Measurements from ENCODE around the gene SPOUT1.

The SPOUT1 gene

GRCh38 chr9:128835246-128836210 lies 5.9 kb upstream of the SPOUT1 start:
- no peak for DNase-seq

- DNase-seq: no peak
These were observed 4.1 kb upstream of the SPOUT1 start for GRCh38 chr9:128833696-128834095.

DNA sequence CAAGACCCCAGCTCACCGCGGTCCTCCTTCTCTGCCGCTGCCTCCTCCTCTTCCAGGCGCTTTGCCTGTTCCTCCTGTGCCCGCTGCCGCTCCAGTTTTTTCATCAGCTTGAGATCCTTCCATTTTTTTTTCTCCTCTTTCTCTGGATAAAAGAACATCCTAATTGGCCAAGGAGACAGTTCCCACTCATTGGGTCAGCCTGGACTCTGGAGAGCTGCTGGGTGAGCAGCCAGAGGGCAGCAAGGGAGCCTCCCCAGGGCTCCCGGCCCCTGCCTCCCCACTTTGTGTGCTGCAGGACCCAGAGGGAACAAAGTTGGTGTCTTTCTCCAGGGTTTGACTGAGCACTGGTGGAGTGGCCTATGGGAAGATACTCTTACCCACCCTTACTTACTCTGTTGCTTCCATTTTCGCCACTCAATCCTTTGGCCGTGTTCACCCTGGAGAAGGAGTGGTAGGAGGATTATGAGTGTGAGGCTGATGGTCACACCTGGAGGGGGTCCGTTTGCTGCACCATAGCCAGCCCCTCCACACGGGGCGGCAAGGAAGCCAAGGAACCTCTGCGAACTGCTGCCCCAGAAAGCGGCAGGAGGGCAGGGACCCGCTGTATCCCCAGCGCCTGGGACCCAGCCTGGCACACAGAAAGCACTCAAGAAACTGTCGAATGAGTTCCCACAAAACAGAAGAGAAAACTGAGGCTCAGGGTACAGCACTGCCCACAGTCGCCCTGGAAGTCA lies 708 bp downstream of the SPOUT1 start:
- DNase-seq: no peak

GRCh38 chr9:128828267-128828666 lies 1.3 kb downstream of the SPOUT1 start:
- no peak for DNase-seq

DNA sequence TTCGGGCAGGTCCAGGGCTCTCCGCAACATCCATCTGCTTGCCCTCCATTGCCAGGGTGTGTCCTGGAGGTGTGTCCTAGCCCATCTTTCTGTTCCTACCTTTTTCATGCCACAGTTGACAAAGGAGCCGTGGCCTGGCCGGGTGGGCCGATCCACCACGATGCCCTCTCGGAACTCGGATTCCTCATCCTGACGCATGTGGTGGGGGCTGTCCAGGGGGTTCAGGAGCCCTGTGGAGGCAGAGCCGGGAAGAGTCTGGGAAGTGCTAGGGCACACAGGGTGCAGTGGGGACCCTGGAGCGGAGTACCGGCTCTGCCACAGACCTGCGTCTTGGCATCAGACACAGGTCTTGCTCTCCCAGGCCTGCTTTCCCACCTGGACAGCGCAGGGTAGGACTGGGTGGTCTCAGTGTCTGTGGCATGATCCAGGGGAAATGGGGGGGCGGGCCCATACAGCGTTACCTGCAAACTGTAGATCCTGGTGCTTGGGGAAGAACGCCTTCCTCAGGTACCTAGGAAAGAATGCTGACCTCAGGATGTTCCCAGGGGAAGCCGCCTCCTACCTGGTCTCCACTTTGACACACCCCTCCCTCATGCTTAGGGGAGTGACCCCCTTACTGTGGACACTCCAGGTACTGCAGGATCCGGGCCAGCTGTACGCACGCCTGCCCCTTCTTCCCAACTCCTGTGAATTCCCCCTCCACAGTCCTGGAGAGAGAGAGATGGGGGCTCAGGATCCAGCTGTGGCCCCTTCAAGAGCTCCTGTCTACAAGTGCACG lies 3.5 kb downstream of the SPOUT1 start:
- no peak for DNase-seq

- no peak for DNase-seq
These were observed 4.7 kb downstream of the SPOUT1 start for GRCh38 chr9:128824911-128825310.

DNA sequence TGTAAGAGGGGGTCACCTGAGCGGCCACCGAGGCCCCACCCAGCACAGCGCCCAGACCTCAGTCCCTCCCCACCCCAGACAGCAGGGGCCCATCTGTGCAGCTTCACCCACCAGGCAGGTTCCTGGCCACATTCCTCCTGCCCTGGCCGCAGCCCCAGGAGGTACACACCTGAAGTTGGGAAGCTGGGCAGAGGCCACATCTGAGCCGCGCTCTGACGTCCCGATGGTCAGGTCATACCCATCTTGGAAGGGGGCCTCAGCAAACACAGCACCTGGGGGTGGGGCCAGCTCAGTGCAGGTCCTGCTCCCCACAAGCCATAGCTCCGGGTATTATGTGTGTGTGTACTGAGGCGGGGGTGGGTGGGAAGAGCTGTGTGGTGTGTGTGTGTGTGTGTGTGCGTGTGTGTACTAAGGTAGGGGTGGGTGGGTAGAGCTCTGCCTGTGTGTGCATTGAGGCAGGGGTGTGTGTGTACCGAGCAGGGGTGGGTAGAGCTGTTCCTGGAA lies 5.6 kb downstream of the SPOUT1 start:
- no peak for DNase-seq

- DNase-seq: no peak
These were observed 6.2 kb downstream of the SPOUT1 start for GRCh38 chr9:128823362-128823902.

DNA sequence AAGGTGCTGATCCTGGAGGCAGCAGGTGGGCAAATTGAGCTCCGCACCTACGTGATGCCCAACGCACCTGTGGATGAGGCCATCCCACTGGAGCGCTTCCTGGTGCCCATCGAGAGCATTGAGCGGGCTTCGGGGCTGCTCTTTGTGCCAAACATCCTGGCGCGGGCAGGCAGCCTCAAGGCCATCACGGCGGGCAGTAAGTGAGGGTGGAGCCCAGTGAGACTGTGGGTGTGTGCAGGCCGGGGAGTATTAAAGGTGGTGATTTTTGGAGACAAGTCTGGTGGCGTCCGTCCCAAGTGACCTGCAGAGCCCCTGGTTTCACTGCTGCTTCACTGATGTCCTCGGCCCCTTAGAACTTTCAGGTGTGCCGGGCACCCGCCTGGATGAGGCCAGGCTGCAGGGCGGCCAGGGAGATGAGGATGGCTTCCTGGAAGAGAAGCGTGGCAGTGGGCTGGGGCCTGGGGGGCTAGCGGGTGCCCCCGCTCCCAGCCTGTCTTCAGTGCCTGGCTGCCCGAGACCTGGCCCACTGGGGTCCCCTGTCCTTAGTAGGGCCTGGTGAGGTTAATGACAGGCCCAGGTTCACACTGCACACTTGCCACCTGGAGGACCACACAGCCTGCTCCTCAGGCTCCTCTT lies 7.1 kb downstream of the SPOUT1 start:
- DNase-seq: no peak

- no peak for DNase-seq
These were observed 7.8 kb downstream of the SPOUT1 start for GRCh38 chr9:128821584-128822406.

GRCh38 chr9:128820665-128821583 lies 8.7 kb downstream of the SPOUT1 start:
- DNase-seq: no peak

- no peak for DNase-seq
These were observed 9.6 kb downstream of the SPOUT1 start for GRCh38 chr9:128819716-128820664.

DNA sequence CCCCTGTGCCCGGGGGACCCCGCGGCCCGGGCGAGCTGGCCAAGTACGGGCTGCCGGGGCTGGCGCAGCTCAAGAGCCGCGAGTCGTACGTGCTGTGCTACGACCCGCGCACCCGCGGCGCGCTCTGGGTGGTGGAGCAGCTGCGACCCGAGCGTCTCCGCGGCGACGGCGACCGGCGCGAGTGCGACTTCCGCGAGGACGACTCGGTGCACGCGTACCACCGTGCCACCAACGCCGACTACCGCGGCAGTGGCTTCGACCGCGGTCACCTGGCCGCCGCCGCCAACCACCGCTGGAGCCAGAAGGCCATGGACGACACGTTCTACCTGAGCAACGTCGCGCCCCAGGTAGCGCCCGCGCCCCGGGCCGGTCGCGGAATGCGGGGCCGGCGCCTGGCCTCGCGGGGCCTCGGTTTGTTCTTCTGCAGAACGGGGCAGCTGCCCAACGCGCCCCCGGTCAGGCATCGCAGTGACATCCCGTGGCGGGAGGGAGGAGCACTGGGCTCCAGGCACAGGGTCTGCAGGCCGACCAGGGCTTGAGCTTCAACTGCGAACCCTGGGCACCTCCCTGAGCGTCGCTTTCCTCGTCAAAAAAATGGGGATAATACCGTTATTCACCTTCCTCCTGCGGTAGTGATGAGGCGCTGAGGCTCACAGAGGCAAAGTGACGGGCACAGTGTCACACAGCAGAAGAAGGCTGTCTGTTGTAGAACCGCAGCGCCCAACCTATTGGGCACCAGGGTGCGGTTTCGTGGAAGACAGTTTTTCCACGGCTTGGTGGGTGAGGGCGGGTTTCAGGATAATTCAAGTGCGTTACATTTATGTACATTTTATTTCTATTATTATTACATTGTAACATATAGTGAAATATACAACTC lies 10.5 kb downstream of the SPOUT1 start:
- DNase-seq: peak; percentile 58

GRCh38 chr9:128818099-128818838 lies 11.3 kb downstream of the SPOUT1 start, which contains the start of gene ENDOG:
Gene ENDOG, plus strand, starts transcription at chr9:128818500. Its CDS starts 185 bp downstream, at chr9:128818685.
- DNase-seq: peak; percentile 99

DNA sequence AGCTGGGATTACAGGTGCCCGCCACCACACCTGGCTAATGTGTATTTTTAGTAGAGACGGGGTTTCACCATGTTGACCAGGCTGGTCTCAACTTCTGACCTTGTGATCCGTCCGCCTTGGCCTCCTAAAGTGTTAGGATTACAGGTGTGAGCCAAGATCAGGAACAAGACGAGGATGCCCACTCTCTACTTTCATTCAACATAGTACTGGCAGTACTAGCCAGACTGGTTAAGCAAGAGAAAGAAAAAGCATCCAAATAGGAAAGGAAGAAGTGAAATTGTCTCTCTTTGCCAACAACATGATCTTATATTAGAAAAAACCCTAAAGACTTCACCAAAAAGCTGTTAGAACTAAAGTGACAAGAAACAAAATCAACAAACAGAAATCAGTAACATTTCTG lies 18.7 kb downstream of the SPOUT1 start:
- no peak for DNase-seq

DNA sequence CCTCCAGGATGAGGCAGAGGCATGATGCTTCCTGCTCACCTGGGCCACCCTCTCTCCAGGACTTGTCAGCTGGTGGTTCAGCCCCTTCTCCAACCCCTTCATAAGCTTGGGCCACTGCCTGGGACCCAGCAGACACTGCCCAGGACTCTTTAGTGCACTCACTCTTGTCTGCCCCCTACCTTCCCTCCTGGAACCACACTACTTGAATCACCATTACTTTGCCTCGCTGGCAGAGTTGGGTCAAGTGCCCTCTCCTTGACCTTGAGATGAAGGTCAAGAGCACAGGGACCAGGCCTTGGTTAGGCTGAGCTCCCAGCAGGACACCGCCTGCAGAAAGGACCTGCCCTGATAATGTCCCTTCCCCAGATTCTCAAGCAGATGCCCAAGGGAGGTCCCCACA lies 19.8 kb downstream of the SPOUT1 start:
- DNase-seq: no peak

- no peak for DNase-seq
These were observed 20.5 kb downstream of the SPOUT1 start for GRCh38 chr9:128809036-128809599.
